ENCODE data around the gene FNIP2.

FNIP2 gene

GRCh38 chr4:158912390-158912789, 143.6 kb downstream of the FNIP2 start:
- no peaks in the 10 kb centered on the region for H4K20me1 ChIP-seq (ENCODE audit: insufficient read depth, low read length)
- DNase-seq (no peak), ATAC-seq (ENCODE audit: insufficient read depth, low read depth) (no peak)
- H3K79me2 ChIP-seq (ENCODE audit: insufficient read depth, low read length), result no peaks in the 10 kb centered on the region
- H3K36me3 ChIP-seq (ENCODE audit: insufficient read depth, low read length), result no peaks in the 10 kb centered on the region
- H3K27ac ChIP-seq (ENCODE audit: low read length), result no peak overlapping the region
- no peaks in the 10 kb centered on the region for H3K4me1 ChIP-seq (ENCODE audit: insufficient read depth, low read length)
- H3K4me3 ChIP-seq (ENCODE audit: low read depth in 1 of 2, low read length in 2 of 2), result no peak overlapping the region
- H3K9ac ChIP-seq (ENCODE audit: low read depth, low read length), result no peak overlapping the region
- TF ChIP-seq CTCF (IDR thresholded peaks at IDR 0.05; ENCODE audit: borderline replicate concordance, extremely low read depth, low read length, poor library complexity, severe bottlenecking), result no peak
- no peak for TF ChIP-seq EZH2 (IDR thresholded peaks at IDR 0.05; ENCODE audit: borderline replicate concordance, low read depth, low read length, severe bottlenecking)
- no peaks in the 10 kb centered on the region for H3K27me3 ChIP-seq (ENCODE audit: insufficient read depth, low read length, poor library complexity)
- no peak overlapping the region for H2AFZ ChIP-seq (ENCODE audit: low read depth, low read length)
- no peak overlapping the region for H3K4me2 ChIP-seq (ENCODE audit: insufficient read depth, low read length)
- H3K9me3 ChIP-seq (ENCODE audit: insufficient read depth, low read length, severe bottlenecking), result no peaks in the 10 kb centered on the region

- Histone ChIP-seq H3K4me1 (ENCODE audit: insufficient read depth, low read length) (no peaks in the 10 kb centered on the region), H3K9me3 (ENCODE audit: insufficient read depth, low read length, severe bottlenecking) (no peaks in the 10 kb centered on the region), H3K9ac (ENCODE audit: low read depth, low read length) (no peak overlapping the region), H4K20me1 (ENCODE audit: insufficient read depth, low read length) (no peaks in the 10 kb centered on the region), H3K27me3 (ENCODE audit: insufficient read depth, low read length, poor library complexity) (no peaks in the 10 kb centered on the region), H2AFZ (ENCODE audit: low read depth, low read length) (no peak overlapping the region), H3K4me2 (ENCODE audit: insufficient read depth, low read length) (no peak overlapping the region), H3K36me3 (ENCODE audit: insufficient read depth, low read length) (no peaks in the 10 kb centered on the region), H3K27ac (ENCODE audit: low read length) (no peak overlapping the region), H3K4me3 (ENCODE audit: low read depth in 1 of 2, low read length in 2 of 2) (no peak overlapping the region), H3K79me2 (ENCODE audit: insufficient read depth, low read length) (no peaks in the 10 kb centered on the region)
- ATAC-seq (ENCODE audit: insufficient read depth, low read depth), result no peak
- no peak for DNase-seq
- TF ChIP-seq EZH2 (IDR thresholded peaks at IDR 0.05; ENCODE audit: borderline replicate concordance, low read depth, low read length, severe bottlenecking) (no peak), CTCF (IDR thresholded peaks at IDR 0.05; ENCODE audit: borderline replicate concordance, extremely low read depth, low read length, poor library complexity, severe bottlenecking) (no peak)
These were observed 144.0 kb downstream of the FNIP2 start for GRCh38 chr4:158912806-158913205.

DNA sequence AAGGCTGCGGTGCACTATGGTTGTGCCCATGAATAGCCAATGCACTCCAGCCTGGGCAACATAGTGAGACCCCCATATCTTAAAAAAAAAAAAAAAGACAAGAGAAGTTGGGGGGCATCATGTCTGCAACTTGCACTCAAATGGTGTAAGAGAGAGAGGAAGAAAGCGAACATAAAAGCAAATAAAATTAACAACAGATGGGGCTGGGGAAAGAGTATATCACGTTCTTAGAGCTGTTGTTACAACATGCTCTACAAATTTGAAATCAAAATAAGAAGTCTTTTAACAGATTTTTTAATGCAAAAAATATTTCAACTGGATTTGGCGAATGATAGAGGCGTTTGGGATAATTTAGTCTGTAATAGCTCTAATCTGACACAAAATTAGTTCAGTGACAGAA, 144.9 kb downstream of the FNIP2 start:
- no peaks in the 10 kb centered on the region for H3K4me1 ChIP-seq (ENCODE audit: insufficient read depth, low read length)
- no peaks in the 10 kb centered on the region for H3K9me3 ChIP-seq (ENCODE audit: insufficient read depth, low read length, severe bottlenecking)
- DNase-seq, result no peak
- H3K27ac ChIP-seq (ENCODE audit: low read length), result no peak overlapping the region
- no peak overlapping the region for H3K4me2 ChIP-seq (ENCODE audit: insufficient read depth, low read length)
- H3K4me3 ChIP-seq (ENCODE audit: low read depth in 1 of 2, low read length in 2 of 2), result no peak overlapping the region
- no peaks in the 10 kb centered on the region for H4K20me1 ChIP-seq (ENCODE audit: insufficient read depth, low read length)
- H2AFZ ChIP-seq (ENCODE audit: low read depth, low read length), result no peak overlapping the region
- ATAC-seq (ENCODE audit: insufficient read depth, low read depth), result no peak
- no peaks in the 10 kb centered on the region for H3K36me3 ChIP-seq (ENCODE audit: insufficient read depth, low read length)
- no peaks in the 10 kb centered on the region for H3K27me3 ChIP-seq (ENCODE audit: insufficient read depth, low read length, poor library complexity)
- no peaks in the 10 kb centered on the region for H3K79me2 ChIP-seq (ENCODE audit: insufficient read depth, low read length)
- H3K9ac ChIP-seq (ENCODE audit: low read depth, low read length), result no peak overlapping the region
- TF ChIP-seq EZH2 (IDR thresholded peaks at IDR 0.05; ENCODE audit: borderline replicate concordance, low read depth, low read length, severe bottlenecking), result no peak
- TF ChIP-seq CTCF (IDR thresholded peaks at IDR 0.05; ENCODE audit: borderline replicate concordance, extremely low read depth, low read length, poor library complexity, severe bottlenecking), result no peak

- H2AFZ ChIP-seq (ENCODE audit: low read depth, low read length), result no peak overlapping the region
- ATAC-seq (ENCODE audit: insufficient read depth, low read depth) (no peak), DNase-seq (no peak)
- no peaks in the 10 kb centered on the region for H4K20me1 ChIP-seq (ENCODE audit: insufficient read depth, low read length)
- no peak overlapping the region for H3K4me3 ChIP-seq (ENCODE audit: low read depth in 1 of 2, low read length in 2 of 2)
- H3K27ac ChIP-seq (ENCODE audit: low read length), result no peak overlapping the region
- no peak overlapping the region for H3K4me2 ChIP-seq (ENCODE audit: insufficient read depth, low read length)
- no peaks in the 10 kb centered on the region for H3K4me1 ChIP-seq (ENCODE audit: insufficient read depth, low read length)
- H3K9ac ChIP-seq (ENCODE audit: low read depth, low read length), result no peak overlapping the region
- H3K36me3 ChIP-seq (ENCODE audit: insufficient read depth, low read length), result no peaks in the 10 kb centered on the region
- no peaks in the 10 kb centered on the region for H3K9me3 ChIP-seq (ENCODE audit: insufficient read depth, low read length, severe bottlenecking)
- H3K79me2 ChIP-seq (ENCODE audit: insufficient read depth, low read length), result no peaks in the 10 kb centered on the region
- TF ChIP-seq CTCF (IDR thresholded peaks at IDR 0.05; ENCODE audit: borderline replicate concordance, extremely low read depth, low read length, poor library complexity, severe bottlenecking), result no peak
- TF ChIP-seq EZH2 (IDR thresholded peaks at IDR 0.05; ENCODE audit: borderline replicate concordance, low read depth, low read length, severe bottlenecking), result no peak
- no peaks in the 10 kb centered on the region for H3K27me3 ChIP-seq (ENCODE audit: insufficient read depth, low read length, poor library complexity)
These were observed 145.4 kb downstream of the FNIP2 start for GRCh38 chr4:158914218-158914617.
